GM20000 (cell line): ENCODE data around the gene MARCHF4.

ENCODE experiments used
- DNase-seq: peaks from one replicate; pipeline ENCODE4 v3.0.0; 2012; ENCODE audit warnings: low spot score
- TF ChIP-seq, protein P1 (sequence below): IDR thresholded peaks from 2 replicates; pipeline ENCODE4 v1.5.1; 2012; ENCODE audit warnings: mild to moderate bottlenecking, control low read depth; ENCODE audit errors: extremely low read depth, missing control alignments

The MARCHF4 gene

DNA sequence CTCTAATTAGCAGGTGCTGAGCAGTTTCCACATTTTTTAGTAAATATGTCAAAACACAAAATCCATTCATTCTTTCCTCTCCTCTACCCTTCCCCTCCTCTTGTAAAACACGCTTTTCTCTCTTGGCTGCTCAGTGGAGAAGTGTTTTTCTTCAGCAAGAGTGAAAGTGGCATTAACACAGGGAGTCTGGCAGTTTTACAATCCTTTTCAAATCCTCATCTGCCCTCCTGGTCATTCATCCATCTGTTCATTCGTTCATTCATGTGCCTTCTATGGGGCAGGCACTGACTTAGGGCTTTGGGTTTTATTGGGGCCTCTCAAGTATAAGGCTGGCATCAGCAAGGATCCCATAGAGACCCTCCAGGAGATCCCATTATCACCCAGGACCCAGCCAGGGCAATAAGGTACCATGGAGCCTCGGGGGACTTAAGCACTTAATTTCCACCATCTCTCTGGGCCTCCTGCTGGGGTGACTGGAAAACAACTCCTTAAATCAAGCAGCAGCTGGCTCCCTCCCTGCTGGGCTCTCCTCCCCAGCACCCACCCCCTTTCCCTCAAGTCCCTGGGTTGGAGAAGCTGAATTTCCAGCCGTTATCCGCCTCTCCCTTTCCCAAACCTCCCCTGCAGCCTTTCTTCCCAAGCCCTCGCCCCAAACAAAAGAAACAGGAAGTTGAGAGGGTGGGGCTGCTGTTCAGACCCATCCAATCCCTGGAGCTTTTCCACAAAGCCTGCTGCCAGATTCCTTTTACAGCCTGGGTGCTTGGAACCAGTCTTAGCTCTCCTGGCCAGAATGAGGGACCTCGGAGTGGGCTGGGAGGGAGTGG lies 32.6 kb downstream of the MARCHF4 start:
- TF ChIP-seq, protein P1, sequence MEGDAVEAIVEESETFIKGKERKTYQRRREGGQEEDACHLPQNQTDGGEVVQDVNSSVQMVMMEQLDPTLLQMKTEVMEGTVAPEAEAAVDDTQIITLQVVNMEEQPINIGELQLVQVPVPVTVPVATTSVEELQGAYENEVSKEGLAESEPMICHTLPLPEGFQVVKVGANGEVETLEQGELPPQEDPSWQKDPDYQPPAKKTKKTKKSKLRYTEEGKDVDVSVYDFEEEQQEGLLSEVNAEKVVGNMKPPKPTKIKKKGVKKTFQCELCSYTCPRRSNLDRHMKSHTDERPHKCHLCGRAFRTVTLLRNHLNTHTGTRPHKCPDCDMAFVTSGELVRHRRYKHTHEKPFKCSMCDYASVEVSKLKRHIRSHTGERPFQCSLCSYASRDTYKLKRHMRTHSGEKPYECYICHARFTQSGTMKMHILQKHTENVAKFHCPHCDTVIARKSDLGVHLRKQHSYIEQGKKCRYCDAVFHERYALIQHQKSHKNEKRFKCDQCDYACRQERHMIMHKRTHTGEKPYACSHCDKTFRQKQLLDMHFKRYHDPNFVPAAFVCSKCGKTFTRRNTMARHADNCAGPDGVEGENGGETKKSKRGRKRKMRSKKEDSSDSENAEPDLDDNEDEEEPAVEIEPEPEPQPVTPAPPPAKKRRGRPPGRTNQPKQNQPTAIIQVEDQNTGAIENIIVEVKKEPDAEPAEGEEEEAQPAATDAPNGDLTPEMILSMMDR: no peak
- DNase-seq: no peak

DNA sequence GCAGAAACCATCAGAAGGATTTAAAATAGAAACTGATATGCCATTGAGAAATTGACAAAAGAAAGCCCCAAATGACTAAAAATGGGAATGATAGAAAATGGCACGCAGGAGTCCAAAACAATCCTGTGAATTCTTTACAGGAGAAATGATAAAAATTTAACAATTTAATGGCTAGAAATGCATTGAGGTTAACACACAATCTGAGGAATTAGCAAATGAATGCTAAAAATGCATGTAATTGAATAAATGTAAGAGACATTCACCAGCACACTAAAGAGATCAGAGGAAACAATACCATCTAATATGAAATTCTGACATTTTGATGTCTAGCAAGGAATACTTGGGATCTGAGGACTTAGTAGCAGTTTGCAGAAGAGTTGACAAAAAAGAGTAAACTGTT lies 37.0 kb downstream of the MARCHF4 start:
- DNase-seq: no peak
- TF ChIP-seq, protein P1: no peak

DNA sequence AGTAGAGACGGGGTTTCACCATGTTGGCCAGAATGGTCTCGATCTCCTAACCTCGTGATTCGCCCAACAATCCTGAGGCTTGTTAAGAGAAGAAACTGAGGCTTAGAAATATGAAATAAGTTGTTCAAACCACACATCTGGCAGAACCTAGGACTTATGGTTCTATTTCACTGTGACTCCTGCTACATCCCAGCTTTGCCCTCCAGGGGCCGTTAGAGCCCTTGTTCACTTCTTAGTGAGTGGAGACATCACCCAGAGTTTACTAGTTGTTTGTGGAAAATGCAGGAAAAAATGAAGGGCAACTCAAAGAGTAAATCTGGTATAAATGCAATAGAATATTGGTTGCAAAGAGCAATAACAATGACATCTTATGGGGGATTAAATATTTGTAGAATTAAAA lies 43.9 kb downstream of the MARCHF4 start:
- TF ChIP-seq, protein P1: no peak
- no peak for DNase-seq

DNA sequence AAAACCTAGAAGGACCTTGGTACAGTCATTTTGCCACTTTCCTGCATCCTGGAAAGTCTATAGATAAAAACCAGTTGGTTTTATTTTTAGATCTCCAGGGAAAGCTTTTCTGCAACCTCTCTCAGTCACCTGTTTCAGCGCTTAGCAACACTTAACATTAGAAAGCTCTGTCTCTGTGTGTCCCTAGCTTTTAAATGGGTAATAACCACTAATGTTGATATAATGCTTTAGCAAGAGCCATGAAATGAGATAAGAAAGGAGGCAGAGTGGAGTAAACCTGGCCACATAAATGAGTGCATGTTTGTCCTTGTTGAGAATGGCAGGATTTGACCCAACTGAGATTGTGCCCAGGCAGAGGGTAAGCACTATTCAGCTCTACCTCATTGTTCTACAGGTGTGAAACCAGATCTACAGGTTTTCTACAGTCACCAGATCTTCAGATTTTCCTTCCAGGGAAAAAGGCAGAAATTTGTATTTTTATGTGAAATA lies 44.8 kb downstream of the MARCHF4 start:
- no peak for DNase-seq
- TF ChIP-seq, protein P1: no peak
